ENCODE data around the gene COL19A1.

- TF ChIP-seq POLR2AphosphoS5 (IDR thresholded peaks at IDR 0.05) (no peak), POLR2A (IDR thresholded peaks at IDR 0.05) (no peak)
- TF ChIP-seq, protein P1, sequence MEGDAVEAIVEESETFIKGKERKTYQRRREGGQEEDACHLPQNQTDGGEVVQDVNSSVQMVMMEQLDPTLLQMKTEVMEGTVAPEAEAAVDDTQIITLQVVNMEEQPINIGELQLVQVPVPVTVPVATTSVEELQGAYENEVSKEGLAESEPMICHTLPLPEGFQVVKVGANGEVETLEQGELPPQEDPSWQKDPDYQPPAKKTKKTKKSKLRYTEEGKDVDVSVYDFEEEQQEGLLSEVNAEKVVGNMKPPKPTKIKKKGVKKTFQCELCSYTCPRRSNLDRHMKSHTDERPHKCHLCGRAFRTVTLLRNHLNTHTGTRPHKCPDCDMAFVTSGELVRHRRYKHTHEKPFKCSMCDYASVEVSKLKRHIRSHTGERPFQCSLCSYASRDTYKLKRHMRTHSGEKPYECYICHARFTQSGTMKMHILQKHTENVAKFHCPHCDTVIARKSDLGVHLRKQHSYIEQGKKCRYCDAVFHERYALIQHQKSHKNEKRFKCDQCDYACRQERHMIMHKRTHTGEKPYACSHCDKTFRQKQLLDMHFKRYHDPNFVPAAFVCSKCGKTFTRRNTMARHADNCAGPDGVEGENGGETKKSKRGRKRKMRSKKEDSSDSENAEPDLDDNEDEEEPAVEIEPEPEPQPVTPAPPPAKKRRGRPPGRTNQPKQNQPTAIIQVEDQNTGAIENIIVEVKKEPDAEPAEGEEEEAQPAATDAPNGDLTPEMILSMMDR (IDR thresholded peaks at IDR 0.05), result no peak
Observed at GRCh38 chr6:70080443-70081070, 214.2 kb downstream of the COL19A1 start.

Measured in breast epithelium (tissue), 3 donors.